ENCODE data around the gene MOAP1. TPM values are rescaled to one million over a fixed set of nuclear protein-coding genes. Genes with fewer than 3 reads are reported as not detected.
"Not testable (repeated sequence)": the region's sequence is repeated elsewhere in the genome, so short reads cannot be mapped to it uniquely, and the experiment has no call there.

The MOAP1 gene, protein sequence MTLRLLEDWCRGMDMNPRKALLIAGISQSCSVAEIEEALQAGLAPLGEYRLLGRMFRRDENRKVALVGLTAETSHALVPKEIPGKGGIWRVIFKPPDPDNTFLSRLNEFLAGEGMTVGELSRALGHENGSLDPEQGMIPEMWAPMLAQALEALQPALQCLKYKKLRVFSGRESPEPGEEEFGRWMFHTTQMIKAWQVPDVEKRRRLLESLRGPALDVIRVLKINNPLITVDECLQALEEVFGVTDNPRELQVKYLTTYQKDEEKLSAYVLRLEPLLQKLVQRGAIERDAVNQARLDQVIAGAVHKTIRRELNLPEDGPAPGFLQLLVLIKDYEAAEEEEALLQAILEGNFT
- total RNA-seq: 10 to 100 TPM; 15.8 to 23.6 TPM
- polyA plus RNA-seq (2013, experiment 1 of 2): 23.2 TPM
- polyA plus RNA-seq (2013, experiment 2 of 2): 22.6 TPM
- long read RNA-seq, experiment 1, transcript MOAP1-201 (3 exons, 2,441 nt): major isoform, 6 of 20 reads
- long read RNA-seq, experiment 1, partial matches to known transcripts: 0 of 20 reads
- long read RNA-seq, experiment 1, other reads (novel, unspliced or antisense): 12 of 20 reads
- long read RNA-seq, experiment 2, transcript MOAP1-201 (3 exons, 2,441 nt): major isoform, 29 of 36 reads
- long read RNA-seq, experiment 2, transcript MOAP1-202 (2 exons, 2,529 nt): minor isoform, 6 of 36 reads
- long read RNA-seq, experiment 2, partial matches to known transcripts: 1 of 36 reads
- long read RNA-seq, experiment 2, other reads (novel, unspliced or antisense): 0 of 36 reads
- long read RNA-seq, experiment 3, transcript MOAP1-202 (2 exons, 2,529 nt): minor isoform, 8 of 76 reads
- long read RNA-seq, experiment 3, transcript MOAP1-201 (3 exons, 2,441 nt): major isoform, 66 of 76 reads
- long read RNA-seq, experiment 3, partial matches to known transcripts: 2 of 76 reads
- long read RNA-seq, experiment 3, other reads (novel, unspliced or antisense): 0 of 76 reads
- long read RNA-seq, experiment 4, transcript MOAP1-201 (3 exons, 2,441 nt): major isoform, 19 of 29 reads
- long read RNA-seq, experiment 4, partial matches to known transcripts: 7 of 29 reads
- long read RNA-seq, experiment 4, other reads (novel, unspliced or antisense): 0 of 29 reads

DNA sequence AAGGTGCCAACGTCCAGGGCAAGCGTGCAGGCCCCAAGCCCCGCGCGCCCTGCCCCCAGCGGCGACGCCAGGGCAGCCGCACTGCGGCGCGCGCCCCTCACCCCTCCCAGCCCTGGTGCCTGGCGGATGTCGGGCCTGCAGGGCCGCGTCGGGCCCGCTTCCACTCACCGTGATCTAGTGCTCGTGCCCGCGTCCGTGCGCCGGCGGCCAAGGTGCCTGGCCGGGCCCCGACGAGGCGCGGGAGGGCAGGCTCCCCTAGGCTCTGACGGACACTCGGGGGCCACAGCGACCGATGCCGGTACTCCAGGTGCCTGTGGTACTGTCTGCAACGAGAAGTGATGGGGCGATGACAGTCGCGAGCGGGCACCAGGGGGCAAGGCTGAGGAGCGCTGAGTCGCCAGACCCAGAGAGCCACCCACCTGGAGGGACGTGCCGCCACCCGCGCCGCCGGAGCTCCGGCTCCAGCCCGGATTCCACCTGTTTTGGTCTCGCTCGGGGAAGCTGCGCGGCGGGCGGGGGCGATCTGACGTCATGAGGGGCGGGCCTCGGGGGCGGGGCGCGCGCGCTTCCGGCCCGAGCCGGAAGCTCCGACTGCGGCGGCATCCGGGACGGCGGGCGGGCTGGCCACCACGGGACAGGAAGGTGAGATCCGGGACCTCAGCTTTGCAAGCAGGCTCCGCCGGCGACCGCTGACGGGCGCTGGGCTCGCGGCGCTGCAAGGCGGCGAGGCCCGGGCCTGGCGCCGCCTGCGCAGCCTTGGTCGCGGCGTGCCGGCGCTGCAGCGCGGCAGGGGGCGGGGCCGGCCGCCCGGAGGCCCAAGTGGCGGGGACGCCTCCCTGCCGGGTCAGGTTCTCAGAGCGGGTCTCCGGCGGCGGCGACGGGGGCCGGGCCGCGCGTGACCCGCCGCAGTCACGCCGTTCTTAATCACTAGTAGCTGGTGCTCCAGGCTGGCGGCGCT is at the start of gene MOAP1, which contains the start of gene LYSET:
MOAP1 (minus strand) TSS at position 507 of the 958 bp plus-strand sequence. CDS start 655 bp downstream, outside the sequence.
LYSET (plus strand) TSS at position 927 of the 958 bp plus-strand sequence. CDS start 89 bp downstream, outside the sequence.
- TF ChIP-seq, protein P1, sequence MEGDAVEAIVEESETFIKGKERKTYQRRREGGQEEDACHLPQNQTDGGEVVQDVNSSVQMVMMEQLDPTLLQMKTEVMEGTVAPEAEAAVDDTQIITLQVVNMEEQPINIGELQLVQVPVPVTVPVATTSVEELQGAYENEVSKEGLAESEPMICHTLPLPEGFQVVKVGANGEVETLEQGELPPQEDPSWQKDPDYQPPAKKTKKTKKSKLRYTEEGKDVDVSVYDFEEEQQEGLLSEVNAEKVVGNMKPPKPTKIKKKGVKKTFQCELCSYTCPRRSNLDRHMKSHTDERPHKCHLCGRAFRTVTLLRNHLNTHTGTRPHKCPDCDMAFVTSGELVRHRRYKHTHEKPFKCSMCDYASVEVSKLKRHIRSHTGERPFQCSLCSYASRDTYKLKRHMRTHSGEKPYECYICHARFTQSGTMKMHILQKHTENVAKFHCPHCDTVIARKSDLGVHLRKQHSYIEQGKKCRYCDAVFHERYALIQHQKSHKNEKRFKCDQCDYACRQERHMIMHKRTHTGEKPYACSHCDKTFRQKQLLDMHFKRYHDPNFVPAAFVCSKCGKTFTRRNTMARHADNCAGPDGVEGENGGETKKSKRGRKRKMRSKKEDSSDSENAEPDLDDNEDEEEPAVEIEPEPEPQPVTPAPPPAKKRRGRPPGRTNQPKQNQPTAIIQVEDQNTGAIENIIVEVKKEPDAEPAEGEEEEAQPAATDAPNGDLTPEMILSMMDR (conservative IDR thresholded peaks at IDR 0.05): peak; percentile 68
- H3K9me3 Mint-ChIP-seq: no peaks in the 10 kb centered on the region
- H3K27ac Mint-ChIP-seq: peak within 1 kb of the TSS; percentile 94
- Histone ChIP-seq H3K4me3 (ENCODE audit: low read length) (peak within 1 kb of the TSS; percentile 98), H3K4me1 (ENCODE audit: control insufficient read depth, insufficient read depth, low read length) (peaks cover 2% of the 10 kb centered on the region), H3K27ac (ENCODE audit: low read depth, low read length) (peak within 1 kb of the TSS; percentile 82), H3K9ac (ENCODE audit: extremely low read depth, low read length, poor library complexity, severe bottlenecking) (peak within 1 kb of the TSS; percentile 83), H3K36me3 (ENCODE audit: control insufficient read depth, insufficient read depth, low read length) (peaks cover 42% of the 10 kb centered on the region), H3K9me3 (ENCODE audit: control insufficient read depth, low read length) (no peaks in the 10 kb centered on the region), H3K27me3 (ENCODE audit: control insufficient read depth, insufficient read depth, low read length, poor library complexity, severe bottlenecking) (no peaks in the 10 kb centered on the region)
- H3K27me3 Mint-ChIP-seq (ENCODE audit: insufficient read depth): no peaks in the 10 kb centered on the region
- WGBS, 2 experiments (ENCODE audit: insufficient coverage in 1 of 2, insufficient read length in 1 of 2): 0 to 1% methylated on average over 30 to 124 of the region's 124 CpGs
- H3K4me1 Mint-ChIP-seq: peaks cover 9% of the 10 kb centered on the region
- H3K4me3 Mint-ChIP-seq: peak within 1 kb of the TSS; percentile 92
- DNase-seq: peak; percentile 96
- peaks cover 19% of the 10 kb centered on the region for H3K36me3 Mint-ChIP-seq (ENCODE audit: low read depth)

DNA sequence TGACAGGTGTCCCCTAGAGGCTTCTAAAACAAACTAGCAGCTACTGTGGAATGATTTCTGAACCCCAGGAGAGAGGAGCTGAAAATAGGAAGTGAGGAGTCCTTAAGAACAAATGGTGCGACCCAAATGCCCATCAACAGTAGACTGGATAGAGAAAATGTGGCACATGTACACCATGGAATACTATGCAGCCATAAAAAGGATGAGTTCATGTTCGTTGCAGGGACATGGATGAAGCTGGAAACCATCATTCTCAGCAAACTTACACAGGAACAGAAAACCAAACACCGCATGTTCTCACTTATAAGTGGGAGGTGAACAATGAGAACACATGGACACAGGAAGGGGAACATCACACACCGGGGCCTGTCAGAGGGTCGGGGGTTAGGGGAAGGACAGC is 48.4 kb upstream of the MOAP1 start:
- H3K9me3 ChIP-seq (ENCODE audit: control insufficient read depth, low read length); H3K27me3 Mint-ChIP-seq (ENCODE audit: insufficient read depth); H3K27ac Mint-ChIP-seq; H3K9ac ChIP-seq (ENCODE audit: extremely low read depth, low read length, poor library complexity, severe bottlenecking); H3K4me3 ChIP-seq (ENCODE audit: low read length); H3K27me3 ChIP-seq (ENCODE audit: control insufficient read depth, insufficient read depth, low read length, poor library complexity, severe bottlenecking); H3K27ac ChIP-seq (ENCODE audit: low read depth, low read length); H3K4me3 Mint-ChIP-seq; H3K9me3 Mint-ChIP-seq; H3K4me1 ChIP-seq (ENCODE audit: control insufficient read depth, insufficient read depth, low read length); DNase-seq; H3K4me1 Mint-ChIP-seq: not testable (repeated sequence)
- peaks cover 14% of the 10 kb centered on the region for H3K36me3 ChIP-seq (ENCODE audit: control insufficient read depth, insufficient read depth, low read length)
- H3K36me3 Mint-ChIP-seq (ENCODE audit: low read depth): peaks cover 12% of the 10 kb centered on the region
- WGBS, 2 experiments (ENCODE audit: insufficient coverage in 1 of 2, insufficient read length in 1 of 2): 67 to 95% methylated on average over 1 to 4 of the region's 5 CpGs

DNA sequence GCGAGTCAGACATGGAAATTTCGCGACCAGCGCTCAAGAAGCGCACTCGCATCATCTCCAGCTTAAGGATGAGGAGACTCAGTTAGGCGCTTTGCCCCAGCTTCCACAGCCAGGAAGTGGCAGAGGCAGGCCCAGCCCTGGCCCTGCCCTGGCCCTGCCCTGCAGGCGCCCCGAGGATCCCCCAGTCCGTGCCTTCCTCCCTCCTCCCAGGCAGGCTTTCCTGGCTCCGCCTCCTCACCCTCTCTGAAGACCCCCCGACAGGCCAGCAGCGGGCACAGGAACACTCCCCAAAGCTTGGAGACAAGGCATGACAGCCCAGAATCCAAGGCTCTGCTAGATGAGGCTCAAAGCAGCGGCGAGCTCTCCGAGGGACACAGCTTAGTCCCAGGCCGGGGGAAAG is 47.5 kb upstream of the MOAP1 start:
- 93 to 99% methylated on average over 11 to 17 of the region's 17 CpGs for WGBS, 2 experiments (ENCODE audit: insufficient coverage in 1 of 2, insufficient read length in 1 of 2)
- DNase-seq: no peak
- no peak overlapping the region for H3K4me3 Mint-ChIP-seq
- H3K36me3 ChIP-seq (ENCODE audit: control insufficient read depth, insufficient read depth, low read length): peaks cover 18% of the 10 kb centered on the region
- TF ChIP-seq, protein P1 (conservative IDR thresholded peaks at IDR 0.05): no peak
- H3K27ac ChIP-seq (ENCODE audit: low read depth, low read length): no peak overlapping the region
- H3K9ac ChIP-seq (ENCODE audit: extremely low read depth, low read length, poor library complexity, severe bottlenecking): no peak overlapping the region
- no peaks in the 10 kb centered on the region for H3K9me3 Mint-ChIP-seq
- H3K36me3 Mint-ChIP-seq (ENCODE audit: low read depth): peaks cover 20% of the 10 kb centered on the region
- no peaks in the 10 kb centered on the region for H3K4me1 ChIP-seq (ENCODE audit: control insufficient read depth, insufficient read depth, low read length)
- no peaks in the 10 kb centered on the region for H3K27me3 ChIP-seq (ENCODE audit: control insufficient read depth, insufficient read depth, low read length, poor library complexity, severe bottlenecking)
- H3K9me3 ChIP-seq (ENCODE audit: control insufficient read depth, low read length): no peaks in the 10 kb centered on the region
- no peaks in the 10 kb centered on the region for H3K27me3 Mint-ChIP-seq (ENCODE audit: insufficient read depth)
- H3K27ac Mint-ChIP-seq: no peak overlapping the region
- no peak overlapping the region for H3K4me3 ChIP-seq (ENCODE audit: low read length)
- no peaks in the 10 kb centered on the region for H3K4me1 Mint-ChIP-seq

Measured in endodermal cell (in vitro differentiated cells).